ENCODE measurements around the gene PRND.
"Not testable (repeated sequence)": the region's sequence is repeated elsewhere in the genome, so short reads cannot be mapped to it uniquely, and the experiment has no call there.

PRND gene

GRCh38 chr20:4721719-4722118 is at the start of gene PRND:
PRND (plus strand) TSS chr20:4721909; CDS start chr20:4724552, 2,643 bp downstream.
- no peak for DNase-seq

- no peak for DNase-seq
Observed at GRCh38 chr20:4672948-4673347, 48.8 kb upstream of the PRND start.

DNA sequence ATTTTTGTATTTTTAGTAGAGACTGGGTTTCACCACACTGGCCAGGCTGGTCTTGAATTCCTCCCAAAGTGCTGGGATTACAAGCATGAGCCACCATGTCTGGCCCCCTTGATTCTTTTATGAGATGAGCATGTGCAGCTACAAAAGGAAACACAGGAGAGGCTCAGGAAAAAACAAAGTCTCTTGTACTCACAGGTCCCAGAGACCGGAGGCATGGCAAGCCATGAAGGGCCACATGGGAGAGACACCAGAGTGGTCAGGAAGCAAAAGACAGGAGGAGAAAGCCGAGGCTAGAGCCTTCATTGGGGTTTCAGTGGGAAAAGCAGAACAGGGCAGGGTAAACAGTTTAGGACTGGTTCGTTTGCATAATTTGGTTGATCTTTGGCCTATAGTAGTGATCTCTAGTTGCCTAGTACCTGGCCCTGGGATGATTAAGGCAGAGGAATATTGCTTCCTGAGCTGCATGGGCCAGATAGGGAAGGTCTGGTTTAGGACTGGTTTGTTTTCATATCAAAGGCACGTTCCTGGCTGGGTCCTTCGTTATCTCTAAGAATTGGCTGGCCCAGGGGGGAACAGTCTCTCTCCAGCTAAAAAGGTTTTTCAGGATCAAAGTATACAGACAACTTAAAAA is 48.2 kb upstream of the PRND start:
- no peak for DNase-seq

- DNase-seq = no peak
Observed at GRCh38 chr20:4674672-4675071, 47.0 kb upstream of the PRND start.

DNA sequence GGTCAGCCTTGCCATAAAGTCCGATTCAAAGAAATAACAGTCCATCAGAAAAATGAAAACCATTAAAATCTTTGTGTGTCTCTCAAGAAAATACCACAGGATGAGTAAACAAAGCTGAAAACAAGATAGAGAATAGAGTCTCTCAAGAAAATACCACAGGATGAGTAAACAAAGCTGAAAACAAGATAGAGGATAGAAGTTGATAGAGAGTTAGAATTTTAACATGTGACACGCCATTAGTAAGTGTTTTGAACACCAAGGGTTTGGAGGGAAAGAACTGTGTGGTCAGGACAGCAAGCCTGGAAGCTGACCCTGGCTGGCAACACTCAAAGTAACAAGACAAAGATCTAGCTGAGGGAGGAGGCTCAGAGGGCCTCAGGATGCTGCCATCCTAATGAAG is 43.9 kb upstream of the PRND start:
- DNase-seq = no peak

DNA sequence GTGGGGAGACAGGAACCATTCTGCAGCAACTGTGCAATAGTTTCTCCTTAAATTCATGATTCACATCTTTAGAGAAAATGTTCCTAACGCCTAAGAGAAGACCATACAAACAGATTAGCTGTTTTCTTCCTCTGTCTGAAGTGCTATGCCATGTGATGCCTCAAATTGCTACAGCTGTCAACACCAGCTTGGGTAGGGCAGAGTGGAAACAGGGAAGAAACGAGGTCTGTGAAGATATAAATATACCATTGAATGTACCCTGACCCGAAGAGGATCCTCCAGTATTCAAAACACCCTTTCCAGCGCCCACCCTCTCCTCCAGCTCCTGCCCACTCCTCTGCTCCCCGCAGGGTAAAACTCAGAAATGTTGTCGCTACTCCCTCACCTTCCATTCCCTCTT is 40.3 kb upstream of the PRND start:
- DNase-seq = peak in 2 of 56 donors; percentile 18 to 34

- DNase-seq = no peak
Observed at GRCh38 chr20:4681991-4682401, 39.7 kb upstream of the PRND start.

DNA sequence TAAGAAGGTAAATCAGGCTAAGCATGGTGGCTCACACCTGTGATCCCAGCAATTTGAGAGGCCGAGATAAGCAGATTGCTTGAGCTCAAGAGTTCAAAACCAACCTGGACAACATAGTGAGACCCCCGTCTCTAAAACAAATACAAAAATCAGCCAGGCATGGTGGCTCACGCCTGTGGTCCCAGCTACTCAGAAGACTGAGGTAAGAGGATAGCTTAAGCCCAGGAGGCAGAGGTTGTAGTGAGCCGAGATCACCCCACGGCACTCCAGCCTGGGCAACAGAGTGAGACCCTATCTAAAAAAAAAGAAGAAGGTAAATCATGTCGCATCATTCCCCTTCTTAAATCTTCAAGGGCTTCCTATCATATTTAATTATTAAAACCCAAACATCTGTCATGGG is 39.0 kb upstream of the PRND start:
- no peak for DNase-seq

DNA sequence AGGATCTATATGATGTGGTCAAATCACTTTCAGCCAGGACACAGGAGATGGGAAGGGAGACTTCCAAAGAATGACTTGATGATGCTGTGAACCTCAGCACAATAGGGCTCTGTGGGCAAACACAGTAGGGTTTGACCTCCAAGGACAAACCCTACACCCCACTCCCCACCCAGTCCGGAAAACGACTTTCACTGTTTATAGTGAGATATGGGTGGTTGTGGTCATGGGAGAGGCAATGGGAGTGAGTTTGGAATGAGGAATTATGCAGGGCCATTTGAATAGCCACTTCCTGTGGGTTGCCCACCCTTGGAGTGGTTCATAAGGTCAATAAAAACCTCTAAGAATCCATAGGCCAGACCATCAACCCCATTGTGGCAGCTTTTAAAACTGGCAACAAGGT is 38.4 kb upstream of the PRND start:
- DNase-seq = no peak

DNA sequence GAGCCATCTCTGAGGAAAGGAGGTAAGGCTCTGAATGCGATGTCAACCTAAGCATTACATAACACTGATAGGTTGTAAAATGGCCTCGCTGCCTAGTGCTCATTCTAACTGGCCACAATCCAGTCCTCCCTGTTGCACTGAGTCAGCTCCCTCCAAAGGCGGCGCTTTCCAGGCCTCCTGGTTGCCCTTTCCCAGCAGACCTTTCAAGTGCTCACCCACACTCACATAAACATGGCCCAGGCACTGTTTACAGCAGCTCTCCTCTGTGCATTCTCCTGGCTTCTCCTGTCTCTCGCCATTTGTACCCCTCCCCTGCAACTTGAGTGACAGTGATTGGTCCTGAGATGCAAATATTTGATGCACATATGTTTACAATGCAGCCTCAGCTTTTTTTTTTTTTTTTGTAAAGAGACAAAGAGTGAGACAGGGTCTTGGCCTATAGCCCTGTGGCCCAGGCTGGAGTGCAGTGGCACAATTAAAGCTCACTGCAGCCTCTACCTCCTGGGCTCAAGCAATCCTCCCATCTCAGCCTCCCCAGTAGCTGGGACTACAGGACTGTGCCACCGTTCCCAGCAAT is 36.8 kb upstream of the PRND start:
- DNase-seq = peak in 1 of 56 donors; percentile 15

GRCh38 chr20:4685923-4686221 is 35.8 kb upstream of the PRND start:
- no peak for DNase-seq

DNA sequence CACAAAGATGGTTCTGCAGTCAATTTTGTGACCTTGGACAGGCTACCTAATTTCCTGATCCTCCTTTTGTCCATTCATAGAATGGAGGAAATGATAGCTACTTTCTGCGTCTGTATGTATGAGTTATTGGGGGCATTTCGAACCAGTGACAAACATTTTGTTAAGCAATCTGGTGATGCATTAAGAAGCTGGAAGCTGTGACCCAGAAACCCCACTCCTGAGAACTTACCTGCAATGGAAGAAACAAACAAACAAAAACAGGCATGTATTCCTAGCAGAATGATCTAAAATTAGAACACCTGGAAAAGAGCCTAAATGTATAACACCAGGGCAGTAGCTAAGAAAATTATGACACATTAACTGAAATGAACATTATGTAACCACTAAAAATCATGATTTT is 33.4 kb upstream of the PRND start:
- DNase-seq = no peak

DNA sequence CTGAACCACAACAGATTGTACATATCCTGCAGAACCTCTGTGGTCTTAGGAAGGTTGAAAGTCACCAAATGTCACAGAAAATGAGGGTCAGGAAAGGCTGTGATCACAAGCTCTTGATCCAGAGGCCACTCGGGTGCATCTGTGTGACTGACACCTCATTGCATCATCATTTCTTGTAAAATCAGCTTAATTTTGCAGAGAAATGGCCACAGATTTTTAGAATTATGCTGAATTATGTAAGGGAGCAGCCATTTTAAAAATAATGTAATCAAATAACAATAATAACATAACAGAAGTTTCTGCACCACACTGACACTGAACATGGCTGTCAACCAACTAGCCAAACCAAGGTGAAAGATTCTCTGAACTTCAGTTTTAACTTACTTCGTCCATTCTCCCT is 32.5 kb upstream of the PRND start:
- DNase-seq = no peak

DNA sequence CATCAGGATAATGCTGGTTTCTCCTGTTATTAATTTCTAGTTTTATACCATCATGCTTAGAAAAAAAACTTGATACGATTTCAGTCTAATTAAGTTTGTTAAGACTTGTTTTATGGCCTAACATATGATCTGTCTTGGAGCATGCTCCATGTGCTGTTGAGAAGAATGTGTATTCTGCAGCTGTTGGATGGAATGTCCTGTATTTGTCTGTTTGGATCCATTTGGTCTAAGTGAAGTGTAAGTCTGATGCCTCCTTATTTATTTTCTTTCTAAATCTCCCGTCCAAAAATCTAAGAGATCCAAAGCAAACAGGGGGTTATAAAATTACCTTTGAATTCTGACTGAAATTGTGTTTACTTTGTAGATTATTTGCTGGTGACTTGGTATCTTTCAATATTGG is 30.0 kb upstream of the PRND start:
- DNase-seq = no peak

GRCh38 chr20:4694076-4694475 is 27.6 kb upstream of the PRND start:
- DNase-seq = no peak

DNA sequence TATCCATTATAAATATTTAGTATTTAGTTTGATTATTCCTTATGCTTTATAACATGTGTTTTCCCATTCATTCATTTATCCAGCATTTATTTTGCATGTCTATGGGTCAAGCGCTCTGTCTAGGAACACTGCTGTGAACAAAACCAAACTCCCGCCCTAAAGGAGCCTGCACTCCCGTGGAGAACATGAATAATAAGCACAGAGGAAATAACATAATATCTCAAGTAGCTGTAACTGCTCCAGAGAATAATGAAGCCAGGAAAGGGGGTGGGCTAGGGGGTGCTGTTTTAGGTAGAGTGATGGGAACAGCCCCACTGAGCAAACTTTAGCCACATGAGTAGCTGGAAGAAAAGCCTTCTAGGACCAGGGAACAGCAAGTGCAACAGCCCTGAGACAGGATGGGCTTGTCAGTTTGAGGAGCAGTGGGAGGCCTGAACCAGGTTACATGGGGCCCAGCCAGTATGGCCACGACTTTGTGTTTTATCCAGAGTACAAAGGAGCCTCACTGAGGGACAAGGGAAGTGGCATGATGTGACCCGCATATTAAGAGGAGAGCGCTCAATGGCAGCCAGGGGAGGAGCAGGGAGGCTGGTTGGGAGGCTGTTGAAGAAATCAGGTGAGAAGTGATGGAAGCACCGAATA is 24.4 kb upstream of the PRND start:
- peak in 1 of 56 donors; percentile 17 for DNase-seq

- no peak for DNase-seq
Observed at GRCh38 chr20:4697831-4698221, 23.9 kb upstream of the PRND start.

DNA sequence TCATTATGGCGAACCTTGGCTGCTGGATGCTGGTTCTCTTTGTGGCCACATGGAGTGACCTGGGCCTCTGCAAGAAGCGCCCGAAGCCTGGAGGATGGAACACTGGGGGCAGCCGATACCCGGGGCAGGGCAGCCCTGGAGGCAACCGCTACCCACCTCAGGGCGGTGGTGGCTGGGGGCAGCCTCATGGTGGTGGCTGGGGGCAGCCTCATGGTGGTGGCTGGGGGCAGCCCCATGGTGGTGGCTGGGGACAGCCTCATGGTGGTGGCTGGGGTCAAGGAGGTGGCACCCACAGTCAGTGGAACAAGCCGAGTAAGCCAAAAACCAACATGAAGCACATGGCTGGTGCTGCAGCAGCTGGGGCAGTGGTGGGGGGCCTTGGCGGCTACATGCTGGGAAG is 22.5 kb upstream of the PRND start:
- no peak for DNase-seq

DNA sequence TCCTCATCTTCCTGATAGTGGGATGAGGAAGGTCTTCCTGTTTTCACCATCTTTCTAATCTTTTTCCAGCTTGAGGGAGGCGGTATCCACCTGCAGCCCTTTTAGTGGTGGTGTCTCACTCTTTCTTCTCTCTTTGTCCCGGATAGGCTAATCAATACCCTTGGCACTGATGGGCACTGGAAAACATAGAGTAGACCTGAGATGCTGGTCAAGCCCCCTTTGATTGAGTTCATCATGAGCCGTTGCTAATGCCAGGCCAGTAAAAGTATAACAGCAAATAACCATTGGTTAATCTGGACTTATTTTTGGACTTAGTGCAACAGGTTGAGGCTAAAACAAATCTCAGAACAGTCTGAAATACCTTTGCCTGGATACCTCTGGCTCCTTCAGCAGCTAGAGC is 21.8 kb upstream of the PRND start:
- DNase-seq = no peak

DNA sequence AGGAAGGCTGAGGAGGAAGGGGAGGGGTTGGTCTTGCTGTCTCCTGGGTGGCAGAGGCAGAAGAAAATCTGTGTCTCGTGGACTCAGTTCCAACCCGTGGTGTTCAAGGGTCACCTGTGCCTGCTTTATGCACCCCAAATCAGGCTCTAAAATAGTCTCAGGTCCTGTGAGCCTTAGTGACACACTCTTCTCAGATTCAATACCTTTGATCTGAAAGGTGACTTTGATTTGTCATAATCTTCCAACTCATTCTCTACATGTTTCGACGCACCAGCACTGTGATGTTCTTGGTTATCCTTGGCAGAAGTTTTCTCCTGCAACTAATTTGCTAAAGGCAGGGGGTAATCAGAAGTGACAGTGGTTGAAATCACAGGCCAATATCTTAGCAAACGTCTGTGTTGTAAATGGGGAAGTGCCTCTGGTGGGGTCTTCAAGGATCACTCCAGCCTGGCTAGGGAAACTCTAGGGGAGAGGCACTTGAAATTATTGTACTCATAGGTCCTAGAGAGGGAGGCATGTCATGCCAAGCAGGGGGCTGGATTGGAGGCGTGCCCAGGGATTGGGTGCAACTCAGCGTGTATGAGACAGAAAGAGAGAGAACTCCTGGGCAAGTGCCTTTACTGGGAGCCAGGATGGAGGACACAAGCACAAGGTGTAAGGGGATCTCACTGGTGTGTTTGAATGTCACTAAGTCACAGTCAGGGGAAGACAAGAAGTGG is 19.0 kb upstream of the PRND start:
- no peak for DNase-seq

DNA sequence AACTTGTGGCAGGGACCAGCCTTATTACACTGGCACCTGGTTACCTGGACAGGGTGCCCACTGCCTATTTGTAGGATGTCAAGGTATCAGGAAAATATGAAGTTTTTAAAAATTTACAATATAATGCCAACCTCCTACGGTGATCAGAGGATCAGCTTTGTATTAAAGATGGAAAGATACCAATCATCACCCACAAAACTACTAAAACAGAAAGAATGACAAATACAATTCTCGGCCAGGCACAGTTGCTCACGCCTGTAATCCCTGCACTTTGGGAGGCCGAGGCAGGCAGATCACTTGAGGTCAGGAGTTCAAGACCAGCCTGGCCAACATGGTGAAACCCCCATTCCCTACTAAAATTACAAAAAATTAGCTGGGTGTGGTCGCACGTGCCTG is 18.4 kb upstream of the PRND start:
- no peak for DNase-seq

GRCh38 chr20:4706941-4707340 is 14.8 kb upstream of the PRND start:
- DNase-seq = not testable (repeated sequence)

- DNase-seq = peak in 4 of 56 donors; percentile 17 to 28 (median 18)
Observed at GRCh38 chr20:4708036-4708435, 13.7 kb upstream of the PRND start.
